ENCODE data around the gene MLANA.

MLANA gene

DNA sequence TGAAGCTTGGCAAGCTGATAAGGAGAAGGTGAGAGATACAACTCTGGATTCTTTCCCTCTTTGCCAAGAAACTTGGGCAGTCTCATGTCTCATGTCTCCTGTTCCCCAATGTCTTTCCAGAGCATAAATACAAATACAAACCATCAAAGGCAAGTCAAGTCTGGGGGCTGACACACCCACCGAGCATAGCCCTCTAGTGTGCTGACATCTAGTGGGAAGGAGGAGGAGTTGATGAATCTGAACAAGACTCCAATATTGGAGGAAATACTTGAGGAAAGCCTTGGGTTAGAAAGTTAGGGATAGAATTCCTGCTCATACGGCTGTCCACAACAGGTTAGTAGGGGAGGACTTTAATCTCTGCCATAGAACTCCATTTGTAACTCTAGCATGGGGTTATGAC is 8.6 kb downstream of the MLANA start:
- no peaks in the 10 kb centered on the region for H3K9me3 ChIP-seq (ENCODE audit: insufficient read depth, low read length)
- H3K4me3 ChIP-seq (ENCODE audit: insufficient read length, low read depth) = no peak overlapping the region
- no peaks in the 10 kb centered on the region for H3K36me3 ChIP-seq (ENCODE audit: insufficient read depth, insufficient read length, low read length)
- DNase-seq (ENCODE audit: low read depth, low spot score) = no peak
- no peaks in the 10 kb centered on the region for H3K27me3 ChIP-seq (ENCODE audit: insufficient read depth, insufficient read length)
- TF ChIP-seq YY1 (IDR thresholded peaks at IDR 0.05; ENCODE audit: insufficient read depth, insufficient read length) = no peak
- no peak for TF ChIP-seq SUZ12 (IDR thresholded peaks at IDR 0.05; ENCODE audit: extremely low read depth, insufficient read depth, insufficient read length)
- no peak for TF ChIP-seq ZNF274 (IDR thresholded peaks at IDR 0.05; ENCODE audit: low read depth, low read length)
- no peak overlapping the region for H3K9ac ChIP-seq (ENCODE audit: insufficient read length, low read depth)
- H3K4me1 ChIP-seq (ENCODE audit: insufficient read depth, insufficient read length) = no peaks in the 10 kb centered on the region

DNA sequence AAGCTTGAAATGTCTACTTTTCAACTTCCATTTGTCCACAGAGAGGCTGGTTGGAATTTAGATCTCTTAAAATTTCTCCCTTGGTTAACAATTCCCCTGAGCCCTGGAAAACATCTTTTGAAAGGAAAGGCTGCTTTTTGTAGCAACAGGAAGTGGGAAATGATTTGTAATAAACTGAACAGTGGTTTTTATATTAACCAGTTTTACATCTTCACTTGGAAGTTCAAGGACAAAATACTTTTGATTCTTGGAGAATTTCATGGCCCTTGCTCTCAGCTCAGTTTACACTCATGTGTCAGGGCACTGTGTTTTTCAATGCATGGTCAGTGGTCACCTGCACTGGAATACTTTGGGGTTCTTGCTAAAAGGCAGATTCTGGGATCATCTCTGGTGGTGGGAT is 9.9 kb downstream of the MLANA start:
- H3K4me3 ChIP-seq (ENCODE audit: insufficient read length, low read depth) = no peak overlapping the region

DNA sequence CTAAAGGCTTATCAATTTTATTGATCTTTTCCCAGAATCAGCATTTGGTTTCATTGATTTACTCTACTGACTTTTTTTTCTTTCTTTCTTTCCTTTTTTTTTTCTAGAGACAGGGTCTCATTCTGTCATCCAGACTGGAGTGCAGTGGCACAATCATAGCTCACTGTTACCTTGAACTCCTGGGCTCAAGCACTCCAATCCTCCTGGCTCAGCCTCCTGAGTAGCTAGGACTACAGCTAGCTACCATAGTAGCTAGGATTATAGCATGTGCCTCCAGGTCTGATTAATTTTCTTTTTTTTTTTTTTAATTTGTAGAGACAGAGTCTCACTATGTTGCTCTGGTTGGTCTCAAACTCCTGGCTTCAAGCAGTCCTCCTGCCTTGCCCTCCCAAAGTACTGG is 11.7 kb downstream of the MLANA start:
- DNase-seq (ENCODE audit: low read depth, low spot score) = no peak
- Histone ChIP-seq H3K4me1 (ENCODE audit: insufficient read depth, insufficient read length) (no peaks in the 10 kb centered on the region), H3K36me3 (ENCODE audit: insufficient read depth, insufficient read length, low read length) (no peaks in the 10 kb centered on the region), H3K9ac (ENCODE audit: insufficient read length, low read depth) (no peak overlapping the region), H3K4me3 (ENCODE audit: insufficient read length, low read depth) (no peak overlapping the region), H3K9me3 (ENCODE audit: insufficient read depth, low read length) (no peaks in the 10 kb centered on the region), H3K27me3 (ENCODE audit: insufficient read depth, insufficient read length) (no peaks in the 10 kb centered on the region)
- no peak for TF ChIP-seq YY1 (IDR thresholded peaks at IDR 0.05; ENCODE audit: insufficient read depth, insufficient read length)
- TF ChIP-seq SUZ12 (IDR thresholded peaks at IDR 0.05; ENCODE audit: extremely low read depth, insufficient read depth, insufficient read length) = no peak
- TF ChIP-seq ZNF274 (IDR thresholded peaks at IDR 0.05; ENCODE audit: low read depth, low read length) = no peak

More for the DNA sequence above, 9.9 kb downstream of the MLANA start:
- TF ChIP-seq YY1 (IDR thresholded peaks at IDR 0.05; ENCODE audit: insufficient read depth, insufficient read length) = no peak
- no peak for TF ChIP-seq SUZ12 (IDR thresholded peaks at IDR 0.05; ENCODE audit: extremely low read depth, insufficient read depth, insufficient read length)
- TF ChIP-seq ZNF274 (IDR thresholded peaks at IDR 0.05; ENCODE audit: low read depth, low read length) = no peak
- Histone ChIP-seq H3K9ac (ENCODE audit: insufficient read length, low read depth) (no peak overlapping the region), H3K36me3 (ENCODE audit: insufficient read depth, insufficient read length, low read length) (no peaks in the 10 kb centered on the region), H3K27me3 (ENCODE audit: insufficient read depth, insufficient read length) (no peaks in the 10 kb centered on the region), H3K4me1 (ENCODE audit: insufficient read depth, insufficient read length) (no peaks in the 10 kb centered on the region), H3K9me3 (ENCODE audit: insufficient read depth, low read length) (no peaks in the 10 kb centered on the region)
- no peak for DNase-seq (ENCODE audit: low read depth, low spot score)

DNA sequence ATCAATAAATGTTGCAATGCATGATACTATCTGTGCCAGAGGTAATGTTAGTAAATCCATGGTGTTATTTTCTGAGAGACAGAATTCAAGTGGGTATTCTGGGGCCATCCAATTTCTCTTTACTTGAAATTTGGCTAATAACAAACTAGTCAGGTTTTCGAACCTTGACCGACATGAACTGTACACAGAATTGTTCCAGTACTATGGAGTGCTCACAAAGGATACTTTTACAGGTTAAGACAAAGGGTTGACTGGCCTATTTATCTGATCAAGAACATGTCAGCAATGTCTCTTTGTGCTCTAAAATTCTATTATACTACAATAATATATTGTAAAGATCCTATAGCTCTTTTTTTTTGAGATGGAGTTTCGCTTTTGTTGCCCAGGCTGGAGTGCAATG is 18.2 kb downstream of the MLANA start:
- no peak for DNase-seq (ENCODE audit: low read depth, low spot score)
- Histone ChIP-seq H3K36me3 (ENCODE audit: insufficient read depth, insufficient read length, low read length) (no peaks in the 10 kb centered on the region), H3K4me3 (ENCODE audit: insufficient read length, low read depth) (no peak overlapping the region), H3K9ac (ENCODE audit: insufficient read length, low read depth) (no peak overlapping the region), H3K4me1 (ENCODE audit: insufficient read depth, insufficient read length) (no peaks in the 10 kb centered on the region), H3K9me3 (ENCODE audit: insufficient read depth, low read length) (no peaks in the 10 kb centered on the region), H3K27me3 (ENCODE audit: insufficient read depth, insufficient read length) (no peaks in the 10 kb centered on the region)
- TF ChIP-seq SUZ12 (IDR thresholded peaks at IDR 0.05; ENCODE audit: extremely low read depth, insufficient read depth, insufficient read length) (no peak), ZNF274 (IDR thresholded peaks at IDR 0.05; ENCODE audit: low read depth, low read length) (no peak), YY1 (IDR thresholded peaks at IDR 0.05; ENCODE audit: insufficient read depth, insufficient read length) (no peak)

DNA sequence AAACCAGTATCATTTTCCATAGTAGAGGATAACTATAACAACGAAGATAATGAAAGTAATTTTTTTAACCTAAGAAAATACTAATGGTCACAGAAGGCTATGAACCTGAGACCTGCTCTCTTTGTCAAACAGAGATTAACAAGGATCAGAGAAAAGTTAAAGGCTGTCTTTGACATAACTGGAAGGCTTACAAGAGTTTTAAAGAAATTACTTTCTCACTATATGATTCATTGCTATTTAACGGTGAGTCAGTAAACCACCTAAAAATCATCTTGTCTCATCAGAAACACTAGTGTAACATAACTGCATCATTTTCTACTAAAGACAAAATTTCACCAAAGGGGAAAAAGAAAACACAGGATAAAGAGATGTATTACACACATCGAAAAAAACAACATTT is 19.3 kb downstream of the MLANA start:
- TF ChIP-seq SUZ12 (IDR thresholded peaks at IDR 0.05; ENCODE audit: extremely low read depth, insufficient read depth, insufficient read length) (no peak), YY1 (IDR thresholded peaks at IDR 0.05; ENCODE audit: insufficient read depth, insufficient read length) (no peak), ZNF274 (IDR thresholded peaks at IDR 0.05; ENCODE audit: low read depth, low read length) (no peak)
- no peak for DNase-seq (ENCODE audit: low read depth, low spot score)

DNA sequence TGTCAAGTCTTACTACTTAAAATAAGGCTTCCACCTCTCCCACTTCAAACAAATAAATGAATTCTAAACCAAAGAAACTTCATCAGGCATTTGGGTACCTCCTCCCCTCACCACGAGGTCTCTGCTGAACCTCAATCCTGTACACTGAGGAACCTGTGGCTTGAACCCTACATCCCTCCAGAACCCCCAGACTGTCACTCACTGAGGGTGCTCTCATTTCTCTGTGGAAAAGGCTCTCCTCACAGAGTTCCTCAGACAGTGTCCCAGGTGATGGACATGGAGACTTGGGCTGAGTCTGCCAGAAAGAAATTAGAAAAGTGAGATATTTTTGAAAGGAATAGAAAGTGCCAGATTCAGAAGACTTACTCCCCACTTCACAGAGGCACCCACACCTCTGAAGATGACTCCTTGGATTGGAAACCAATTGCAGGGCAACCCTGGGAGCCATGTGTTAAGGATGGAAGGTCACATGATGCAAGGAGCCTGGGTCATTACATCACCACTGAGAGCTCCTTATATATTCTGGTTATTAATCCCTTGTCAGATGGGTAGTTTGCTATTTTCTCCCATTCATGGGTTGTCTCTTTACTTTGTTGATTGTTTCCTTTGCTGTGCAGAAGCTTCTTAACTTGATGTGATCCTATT is 19.8 kb downstream of the MLANA start:
- Histone ChIP-seq H3K9ac (ENCODE audit: insufficient read length, low read depth) (no peak overlapping the region), H3K9me3 (ENCODE audit: insufficient read depth, low read length) (no peaks in the 10 kb centered on the region), H3K27me3 (ENCODE audit: insufficient read depth, insufficient read length) (no peaks in the 10 kb centered on the region), H3K36me3 (ENCODE audit: insufficient read depth, insufficient read length, low read length) (no peaks in the 10 kb centered on the region), H3K4me3 (ENCODE audit: insufficient read length, low read depth) (no peak overlapping the region), H3K4me1 (ENCODE audit: insufficient read depth, insufficient read length) (no peaks in the 10 kb centered on the region)
- no peak for TF ChIP-seq ZNF274 (IDR thresholded peaks at IDR 0.05; ENCODE audit: low read depth, low read length)
- TF ChIP-seq SUZ12 (IDR thresholded peaks at IDR 0.05; ENCODE audit: extremely low read depth, insufficient read depth, insufficient read length) = no peak
- no peak for TF ChIP-seq YY1 (IDR thresholded peaks at IDR 0.05; ENCODE audit: insufficient read depth, insufficient read length)
- DNase-seq (ENCODE audit: low read depth, low spot score) = no peak

More for the DNA sequence above, 19.3 kb downstream of the MLANA start:
- Histone ChIP-seq H3K4me3 (ENCODE audit: insufficient read length, low read depth) (no peak overlapping the region), H3K9ac (ENCODE audit: insufficient read length, low read depth) (no peak overlapping the region), H3K27me3 (ENCODE audit: insufficient read depth, insufficient read length) (no peaks in the 10 kb centered on the region), H3K36me3 (ENCODE audit: insufficient read depth, insufficient read length, low read length) (no peaks in the 10 kb centered on the region), H3K9me3 (ENCODE audit: insufficient read depth, low read length) (no peaks in the 10 kb centered on the region), H3K4me1 (ENCODE audit: insufficient read depth, insufficient read length) (no peaks in the 10 kb centered on the region)

DNA sequence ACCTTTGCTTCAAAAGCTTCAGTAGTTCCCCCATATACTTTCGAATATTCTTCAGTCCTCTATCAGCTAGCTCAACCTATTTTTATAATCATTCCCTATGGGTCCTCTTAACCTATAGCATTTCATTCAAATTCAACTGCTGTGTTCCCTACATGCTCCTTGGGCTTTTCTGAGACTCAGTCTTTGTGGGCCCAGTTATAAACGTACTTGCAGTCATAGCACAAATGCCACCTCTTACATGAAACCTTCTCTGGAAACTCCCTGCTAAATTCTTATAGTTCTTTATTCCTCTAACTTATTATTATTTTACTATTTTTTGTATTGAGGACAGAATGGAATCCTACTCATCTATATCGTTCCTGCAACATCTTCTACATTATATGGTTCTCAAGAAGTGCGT is 24.7 kb downstream of the MLANA start:
- H3K27me3 ChIP-seq (ENCODE audit: insufficient read depth, insufficient read length) = no peaks in the 10 kb centered on the region
- TF ChIP-seq SUZ12 (IDR thresholded peaks at IDR 0.05; ENCODE audit: extremely low read depth, insufficient read depth, insufficient read length) (no peak), ZNF274 (IDR thresholded peaks at IDR 0.05; ENCODE audit: low read depth, low read length) (no peak), YY1 (IDR thresholded peaks at IDR 0.05; ENCODE audit: insufficient read depth, insufficient read length) (no peak)
- no peak overlapping the region for H3K9ac ChIP-seq (ENCODE audit: insufficient read length, low read depth)
- H3K9me3 ChIP-seq (ENCODE audit: insufficient read depth, low read length) = no peaks in the 10 kb centered on the region
- H3K36me3 ChIP-seq (ENCODE audit: insufficient read depth, insufficient read length, low read length) = no peaks in the 10 kb centered on the region
- no peak overlapping the region for H3K4me3 ChIP-seq (ENCODE audit: insufficient read length, low read depth)
- no peak for DNase-seq (ENCODE audit: low read depth, low spot score)
- no peaks in the 10 kb centered on the region for H3K4me1 ChIP-seq (ENCODE audit: insufficient read depth, insufficient read length)

All from NT2/D1 (cell line).